KMS-11 (cell line): Measurements from ENCODE around the gene TEX13C.

ENCODE experiments used
- H2AFZ ChIP-seq: fragments of 200-600 bp; sonication (generic); 2 replicates; pipeline ENCODE4 v1.6.1; 2016; ENCODE audit warnings: antibody characterized with exemption, mixed run types, low read depth
- H3K27ac ChIP-seq: fragments of 200-600 bp; sonication (generic); 2 replicates; pipeline ENCODE4 v1.6.1; 2016; ENCODE audit warnings: mild to moderate bottlenecking, mixed run types
- H3K27me3 ChIP-seq: fragments of 200-600 bp; sonication (generic); 2 replicates; pipeline ENCODE4 v1.6.1; 2017; ENCODE audit warnings: mild to moderate bottlenecking, low read depth, mixed run types, moderate library complexity; ENCODE audit not compliant: insufficient read depth
- H3K36me3 ChIP-seq: fragments of 200-600 bp; sonication (generic); 2 replicates; pipeline ENCODE4 v1.6.1; 2017; ENCODE audit warnings: mild to moderate bottlenecking, mixed run types; ENCODE audit not compliant: insufficient read depth
- H3K4me1 ChIP-seq: fragments of 200-600 bp; sonication (generic); 2 replicates; pipeline ENCODE4 v1.6.1; 2016; ENCODE audit warnings: mild to moderate bottlenecking, low read depth, mixed run types; ENCODE audit not compliant: poor library complexity, severe bottlenecking
- H3K4me2 ChIP-seq: fragments of 200-600 bp; sonication (generic); 2 replicates; pipeline ENCODE4 v1.7.0; 2016; ENCODE audit warnings: mild to moderate bottlenecking, mixed run types
- H3K4me3 ChIP-seq: fragments of 200-600 bp; sonication (generic); IDR thresholded peaks from 2 replicates; pipeline ENCODE4 v1.6.1; 2017; ENCODE audit warnings: low read depth, low read length, mixed read lengths; ENCODE audit not compliant: insufficient read depth
- H3K79me2 ChIP-seq: fragments of 200-600 bp; sonication (generic); 2 replicates; pipeline ENCODE4 v1.6.1; 2016; ENCODE audit warnings: low read depth, mixed run types; ENCODE audit not compliant: insufficient read depth
- H3K9ac ChIP-seq: fragments of 200-600 bp; sonication (generic); 2 replicates; pipeline ENCODE4 v1.6.1; 2016; ENCODE audit warnings: mild to moderate bottlenecking, mixed run types
- H4K20me1 ChIP-seq: fragments of 200-600 bp; sonication (generic); 2 replicates; pipeline ENCODE4 v1.6.1; 2016; ENCODE audit warnings: mild to moderate bottlenecking, mixed run types; ENCODE audit not compliant: insufficient read depth
- CTCF ChIP-seq: fragments of 200-600 bp; sonication (generic); conservative IDR thresholded peaks from 2 replicates; pipeline ENCODE4 v1.6.1; 2017; ENCODE audit warnings: low read depth, mild to moderate bottlenecking, antibody characterized with exemption, low read length, moderate library complexity, mixed read lengths

TEX13C gene

GRCh38 chrX:125326599-125326998 is 6.9 kb downstream of the TEX13C start:
- no peak for TF ChIP-seq CTCF
- Histone ChIP-seq H2AFZ (no peak overlapping the region), H3K36me3 (no peaks in the 10 kb centered on the region), H3K4me2 (no peak overlapping the region), H3K9ac (no peak overlapping the region), H4K20me1 (no peaks in the 10 kb centered on the region), H3K79me2 (no peaks in the 10 kb centered on the region), H3K4me1 (no peaks in the 10 kb centered on the region), H3K27me3 (no peaks in the 10 kb centered on the region), H3K27ac (no peak overlapping the region), H3K4me3 (no peak overlapping the region)

GRCh38 chrX:125327891-125328290 is 8.2 kb downstream of the TEX13C start:
- H3K36me3 ChIP-seq = no peaks in the 10 kb centered on the region
- no peak for TF ChIP-seq CTCF
- no peaks in the 10 kb centered on the region for H3K79me2 ChIP-seq
- no peaks in the 10 kb centered on the region for H3K27me3 ChIP-seq
- H3K9ac ChIP-seq = no peak overlapping the region
- no peaks in the 10 kb centered on the region for H4K20me1 ChIP-seq
- H2AFZ ChIP-seq = no peak overlapping the region
- H3K4me1 ChIP-seq = no peaks in the 10 kb centered on the region
- H3K27ac ChIP-seq = no peak overlapping the region
- no peak overlapping the region for H3K4me2 ChIP-seq
- no peak overlapping the region for H3K4me3 ChIP-seq

- Histone ChIP-seq H3K79me2 (no peaks in the 10 kb centered on the region), H3K9ac (no peak overlapping the region), H3K4me1 (no peaks in the 10 kb centered on the region), H3K36me3 (no peaks in the 10 kb centered on the region), H3K4me2 (no peak overlapping the region), H3K27ac (no peak overlapping the region), H3K27me3 (no peaks in the 10 kb centered on the region), H4K20me1 (no peaks in the 10 kb centered on the region), H2AFZ (no peak overlapping the region), H3K4me3 (no peak overlapping the region)
- no peak for TF ChIP-seq CTCF
These were observed 13.9 kb downstream of the TEX13C start for GRCh38 chrX:125333583-125333982.

- H3K27ac ChIP-seq = no peak overlapping the region
- H4K20me1 ChIP-seq = no peaks in the 10 kb centered on the region
- no peak overlapping the region for H3K4me3 ChIP-seq
- no peaks in the 10 kb centered on the region for H3K27me3 ChIP-seq
- no peak overlapping the region for H3K4me2 ChIP-seq
- no peak overlapping the region for H2AFZ ChIP-seq
- no peaks in the 10 kb centered on the region for H3K36me3 ChIP-seq
- no peak overlapping the region for H3K9ac ChIP-seq
- H3K4me1 ChIP-seq = no peaks in the 10 kb centered on the region
- no peaks in the 10 kb centered on the region for H3K79me2 ChIP-seq
- no peak for TF ChIP-seq CTCF
These were observed 20.8 kb downstream of the TEX13C start for GRCh38 chrX:125340490-125340889.

GRCh38 chrX:125374169-125374568 is 54.5 kb downstream of the TEX13C start:
- no peak overlapping the region for H3K4me3 ChIP-seq
- no peaks in the 10 kb centered on the region for H3K36me3 ChIP-seq
- H3K4me1 ChIP-seq = no peaks in the 10 kb centered on the region
- H3K9ac ChIP-seq = no peak overlapping the region
- no peaks in the 10 kb centered on the region for H3K79me2 ChIP-seq
- TF ChIP-seq CTCF = no peak
- no peaks in the 10 kb centered on the region for H4K20me1 ChIP-seq
- H3K27ac ChIP-seq = no peak overlapping the region
- no peak overlapping the region for H3K4me2 ChIP-seq
- no peak overlapping the region for H2AFZ ChIP-seq
- no peaks in the 10 kb centered on the region for H3K27me3 ChIP-seq
